ENCODE results near the gene PPFIA1.

PPFIA1 gene

DNA sequence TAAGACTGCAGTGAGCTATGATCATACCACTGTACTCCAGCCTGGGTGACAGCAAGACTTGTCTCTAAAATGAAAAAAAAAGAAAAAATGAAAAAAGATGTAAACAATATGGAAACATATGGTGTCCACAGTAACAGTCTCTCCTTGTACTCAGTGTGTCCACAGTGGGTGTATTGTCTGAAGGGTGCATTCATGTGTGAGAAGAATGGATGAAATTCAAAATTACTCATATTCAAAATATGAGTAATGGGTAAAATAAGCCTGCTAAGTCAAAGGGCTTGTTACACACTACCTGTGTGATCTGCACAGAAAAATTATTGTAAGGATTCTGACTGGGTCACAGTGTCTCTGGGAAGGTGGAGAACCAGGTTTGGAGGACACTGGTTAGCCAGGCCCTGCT lies 26.9 kb downstream of the PPFIA1 start:
- no peak for TF ChIP-seq POLR2A (IDR thresholded peaks at IDR 0.05; ENCODE audit: low read depth, low read length)
- DNase-seq (ENCODE audit: insufficient read length, low spot score): peak; percentile 31
- no peak for FAIRE-seq

DNA sequence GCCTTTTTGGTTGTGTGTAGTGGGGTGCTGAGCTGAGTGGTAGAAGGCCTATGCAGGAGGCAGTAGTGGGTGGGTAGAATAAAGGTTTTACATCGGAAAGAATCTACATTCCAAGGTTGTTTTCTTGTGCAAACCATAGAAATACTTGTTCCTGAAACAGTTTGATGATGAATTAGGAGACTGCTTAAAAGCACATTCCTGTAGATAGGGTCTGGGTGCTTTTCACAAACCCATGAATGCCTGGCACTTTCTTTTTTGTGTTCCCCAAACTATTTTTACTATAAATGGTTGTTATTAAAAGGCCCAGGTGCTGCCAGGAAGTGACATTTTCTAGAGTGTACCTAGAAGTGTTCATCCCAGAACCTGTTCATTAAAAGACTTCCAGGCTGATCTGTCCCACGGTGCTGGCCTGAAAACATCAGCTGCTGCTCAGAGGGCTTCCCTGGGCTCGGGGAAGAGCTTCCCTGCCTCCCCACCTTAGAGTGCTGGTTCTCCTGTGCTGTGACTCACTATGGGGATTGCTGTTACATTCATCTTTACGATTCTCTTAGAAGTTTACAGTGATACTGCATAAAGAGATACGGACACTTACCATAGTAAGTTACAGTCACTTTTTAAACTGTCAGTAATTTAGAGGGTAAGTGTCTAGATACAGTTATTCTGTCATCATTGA lies 27.9 kb downstream of the PPFIA1 start:
- no peak for FAIRE-seq
- DNase-seq (ENCODE audit: insufficient read length, low spot score): no peak
- no peak for TF ChIP-seq POLR2A (IDR thresholded peaks at IDR 0.05; ENCODE audit: low read depth, low read length)

DNA sequence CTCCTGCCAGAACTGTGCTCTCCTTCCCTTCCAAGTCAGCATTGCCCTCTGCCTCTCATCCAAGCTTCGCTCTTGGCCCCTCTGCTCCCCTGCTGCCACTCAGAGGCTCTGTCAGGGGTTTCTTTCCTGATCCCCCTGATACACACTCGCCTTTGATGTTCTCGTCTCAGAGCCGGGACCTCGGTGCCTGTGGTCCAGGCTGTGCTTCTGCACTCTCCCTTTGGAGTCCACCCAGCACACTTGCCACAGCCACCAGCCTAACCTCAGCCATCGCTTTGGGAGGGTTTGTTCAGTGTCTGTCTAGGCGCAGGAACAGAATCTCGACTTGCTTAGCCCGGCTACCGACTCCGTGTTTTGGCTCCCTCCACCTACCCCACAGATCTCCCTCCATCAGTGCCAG lies 29.1 kb downstream of the PPFIA1 start:
- TF ChIP-seq POLR2A (IDR thresholded peaks at IDR 0.05; ENCODE audit: low read depth, low read length): no peak
- no peak for FAIRE-seq
- DNase-seq (ENCODE audit: insufficient read length, low spot score): no peak

DNA sequence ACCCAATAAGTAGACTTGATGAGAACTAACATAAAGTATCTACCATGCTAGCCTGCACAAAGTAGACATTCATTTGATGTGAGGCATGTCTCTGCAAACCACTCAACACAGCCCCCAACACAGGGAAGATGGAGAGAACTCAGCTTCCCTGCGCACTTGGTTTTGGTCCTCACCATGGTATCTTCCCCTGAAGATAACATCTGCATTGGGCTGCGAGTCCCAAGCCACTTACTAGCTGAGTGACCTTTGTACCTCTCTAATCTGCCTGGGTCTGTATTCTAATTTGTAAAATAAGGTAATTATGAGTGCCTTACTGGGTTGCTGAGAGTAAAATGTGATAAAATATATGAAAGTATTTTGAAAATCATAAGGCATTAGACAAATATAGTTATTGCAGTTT lies 30.7 kb downstream of the PPFIA1 start:
- FAIRE-seq (no peak), DNase-seq (ENCODE audit: insufficient read length, low spot score) (no peak)
- no peak for TF ChIP-seq POLR2A (IDR thresholded peaks at IDR 0.05; ENCODE audit: low read depth, low read length)

GRCh38 chr11:70301721-70302418 lies 31.4 kb downstream of the PPFIA1 start:
- FAIRE-seq (no peak), DNase-seq (ENCODE audit: insufficient read length, low spot score) (no peak)
- TF ChIP-seq POLR2A (IDR thresholded peaks at IDR 0.05; ENCODE audit: low read depth, low read length): no peak

GRCh38 chr11:70302419-70302752 lies 31.9 kb downstream of the PPFIA1 start:
- FAIRE-seq (no peak), DNase-seq (ENCODE audit: insufficient read length, low spot score) (no peak)
- no peak for TF ChIP-seq POLR2A (IDR thresholded peaks at IDR 0.05; ENCODE audit: low read depth, low read length)

DNA sequence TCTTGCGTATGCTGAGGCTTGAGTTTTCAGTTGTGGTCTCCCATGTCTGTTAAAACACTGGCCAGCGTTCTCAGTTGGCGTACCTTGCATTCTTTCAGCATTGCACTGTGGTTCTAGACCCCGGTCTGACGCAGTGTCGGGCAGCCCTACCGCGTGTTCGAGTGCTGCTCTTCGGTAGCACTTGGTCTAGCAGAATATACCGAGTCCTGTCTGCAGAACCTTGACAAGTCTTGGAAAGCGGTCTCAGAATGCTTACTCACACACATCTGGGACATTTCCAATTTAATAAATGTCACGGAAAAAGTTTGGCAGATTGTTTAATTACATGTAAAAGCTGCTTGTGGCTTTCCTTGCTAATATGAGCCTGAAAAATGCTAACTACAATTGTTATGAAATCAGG lies 32.6 kb downstream of the PPFIA1 start:
- DNase-seq (ENCODE audit: insufficient read length, low spot score): no peak
- no peak for FAIRE-seq
- no peak for TF ChIP-seq POLR2A (IDR thresholded peaks at IDR 0.05; ENCODE audit: low read depth, low read length)

DNA sequence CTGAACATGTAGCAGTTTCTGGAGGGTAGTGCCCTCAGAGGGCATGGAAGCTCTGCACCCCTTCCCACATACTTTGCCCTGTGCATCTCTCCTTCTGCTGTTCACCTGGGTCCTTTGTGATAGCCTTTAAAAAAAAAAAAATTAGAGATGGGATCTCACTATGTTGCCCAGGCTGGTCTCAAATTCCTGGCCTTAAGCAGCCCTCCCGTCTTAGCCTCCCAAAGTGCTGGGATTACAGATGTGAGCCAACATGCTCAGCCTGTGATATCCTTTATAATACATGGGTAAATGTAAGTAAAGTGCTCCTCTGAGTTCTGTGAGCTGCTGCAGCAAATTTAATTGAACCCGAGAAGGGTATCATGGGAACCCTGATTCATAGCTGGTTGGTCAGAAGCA lies 33.7 kb downstream of the PPFIA1 start:
- DNase-seq (ENCODE audit: insufficient read length, low spot score) (no peak), FAIRE-seq (no peak)
- TF ChIP-seq POLR2A (IDR thresholded peaks at IDR 0.05; ENCODE audit: low read depth, low read length): no peak

GRCh38 chr11:70305501-70305900 lies 35.0 kb downstream of the PPFIA1 start:
- DNase-seq (ENCODE audit: insufficient read length, low spot score): no peak
- FAIRE-seq: no peak
- no peak for TF ChIP-seq POLR2A (IDR thresholded peaks at IDR 0.05; ENCODE audit: low read depth, low read length)

DNA sequence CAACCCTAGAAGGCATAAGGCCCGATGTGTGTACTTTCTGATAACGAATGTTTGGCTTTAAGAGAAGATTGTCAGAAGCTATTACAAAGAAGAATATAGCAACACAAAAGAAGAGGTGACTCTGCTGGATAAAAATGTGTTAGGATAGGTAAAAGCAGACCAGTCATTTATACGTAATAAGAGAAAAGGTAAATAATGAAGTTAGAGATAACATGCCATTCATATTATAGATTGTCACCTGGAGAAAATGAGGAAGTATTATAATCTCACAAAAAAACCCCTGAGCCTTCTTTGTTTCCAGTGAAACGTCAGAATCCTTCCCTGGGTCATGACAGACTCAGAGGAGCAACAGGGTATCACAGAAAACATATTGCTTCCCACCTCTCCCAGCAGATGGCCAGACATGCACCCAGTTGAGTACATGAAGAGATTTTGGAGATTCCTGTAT lies 36.1 kb downstream of the PPFIA1 start:
- TF ChIP-seq POLR2A (IDR thresholded peaks at IDR 0.05; ENCODE audit: low read depth, low read length): no peak
- FAIRE-seq: no peak
- DNase-seq (ENCODE audit: insufficient read length, low spot score): no peak

DNA sequence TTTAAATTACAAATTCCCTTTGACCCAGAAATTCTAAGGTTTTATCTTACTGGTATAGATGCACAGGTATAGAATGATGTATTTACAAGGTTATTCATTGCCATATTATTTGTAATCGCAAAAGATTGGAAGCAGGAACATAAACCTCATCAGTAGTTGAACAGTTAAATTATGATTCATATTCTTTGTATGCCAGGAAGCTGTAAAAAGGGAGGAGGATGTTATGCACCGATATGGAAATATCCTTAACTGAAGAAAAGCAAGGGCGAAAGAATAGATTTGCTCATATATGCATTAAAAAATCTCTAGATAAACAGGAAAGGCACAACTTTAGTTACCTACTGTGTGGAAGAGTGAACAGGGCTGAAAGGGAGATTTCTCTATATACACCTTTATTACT lies 36.7 kb downstream of the PPFIA1 start:
- no peak for TF ChIP-seq POLR2A (IDR thresholded peaks at IDR 0.05; ENCODE audit: low read depth, low read length)
- DNase-seq (ENCODE audit: insufficient read length, low spot score): no peak
- FAIRE-seq: no peak

DNA sequence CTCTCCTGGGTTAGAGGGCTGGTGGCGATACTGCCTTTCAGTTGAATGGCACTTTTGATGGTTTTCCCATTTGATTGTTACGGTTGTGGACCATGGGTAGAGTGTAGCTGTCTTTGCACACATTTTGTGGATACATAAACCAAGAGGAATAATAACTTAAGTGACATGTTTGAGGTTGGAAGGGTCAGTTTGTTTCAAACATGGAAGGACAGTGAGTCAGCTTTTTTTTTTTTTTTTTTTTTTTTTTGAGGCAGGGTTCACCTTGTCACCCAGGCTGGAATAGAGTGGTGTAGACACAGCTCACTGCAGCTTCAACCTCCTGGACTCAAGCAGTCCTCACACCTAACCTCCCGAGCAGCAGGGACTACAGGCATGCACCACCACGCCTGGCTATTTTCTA lies 41.1 kb downstream of the PPFIA1 start:
- DNase-seq (ENCODE audit: insufficient read length, low spot score) (no peak), FAIRE-seq (no peak)
- TF ChIP-seq POLR2A (IDR thresholded peaks at IDR 0.05; ENCODE audit: low read depth, low read length): no peak

GRCh38 chr11:70312401-70313357 lies 42.2 kb downstream of the PPFIA1 start:
- no peak for TF ChIP-seq POLR2A (IDR thresholded peaks at IDR 0.05; ENCODE audit: low read depth, low read length)
- DNase-seq (ENCODE audit: insufficient read length, low spot score) (no peak), FAIRE-seq (no peak)

- TF ChIP-seq POLR2A (IDR thresholded peaks at IDR 0.05; ENCODE audit: low read depth, low read length): no peak
- FAIRE-seq: no peak
- no peak for DNase-seq (ENCODE audit: insufficient read length, low spot score)
Observed at GRCh38 chr11:70313945-70314344, 43.5 kb downstream of the PPFIA1 start.
